CD1c-positive myeloid dendritic cell (primary cell): ENCODE results near the gene FGD3.
A peak's percentile ranks its signal among the peaks of the same experiment; 100 is the strongest.
"Not testable (repeated sequence)": the region's sequence is repeated elsewhere in the genome, so short reads cannot be mapped to it uniquely, and the experiment has no call there.

ENCODE experiments used
- DNase-seq: peaks from one replicate; pipeline ENCODE4 v3.0.0-alpha.2; 2016; ENCODE audit errors: extremely low spot score

FGD3 gene

GRCh38 chr9:92974761-92975755 lies 27.7 kb downstream of the FGD3 start:
- no peak for DNase-seq

- DNase-seq: no peak
Observed at GRCh38 chr9:92976431-92976830, 29.1 kb downstream of the FGD3 start.

- DNase-seq: no peak
Observed at GRCh38 chr9:92977279-92977678, 30.0 kb downstream of the FGD3 start.

- no peak for DNase-seq
Observed at GRCh38 chr9:92978345-92978875, 31.1 kb downstream of the FGD3 start.

- no peak for DNase-seq
Observed at GRCh38 chr9:92979283-92980056, 32.1 kb downstream of the FGD3 start.

GRCh38 chr9:92980085-92980745 lies 32.9 kb downstream of the FGD3 start:
- no peak for DNase-seq

- no peak for DNase-seq
Observed at GRCh38 chr9:92982130-92982529, 34.8 kb downstream of the FGD3 start.

GRCh38 chr9:92983984-92984589 lies 36.8 kb downstream of the FGD3 start:
- DNase-seq: no peak

GRCh38 chr9:92984976-92985375 lies 37.7 kb downstream of the FGD3 start:
- no peak for DNase-seq

- DNase-seq: peak; percentile 60
Observed at GRCh38 chr9:92986176-92987119, 39.1 kb downstream of the FGD3 start.

GRCh38 chr9:92988215-92988768 lies 41.0 kb downstream of the FGD3 start:
- DNase-seq: no peak

- DNase-seq: no peak
Observed at GRCh38 chr9:92989561-92989960, 42.2 kb downstream of the FGD3 start.

GRCh38 chr9:92990461-92990860 lies 43.1 kb downstream of the FGD3 start:
- no peak for DNase-seq

GRCh38 chr9:92992549-92992948 lies 45.2 kb downstream of the FGD3 start:
- no peak for DNase-seq

- not testable (repeated sequence) for DNase-seq
Observed at GRCh38 chr9:92998871-92999270, 51.5 kb downstream of the FGD3 start.

GRCh38 chr9:93001031-93001430 lies 53.7 kb downstream of the FGD3 start:
- no peak for DNase-seq

GRCh38 chr9:93002700-93003099 lies 55.4 kb downstream of the FGD3 start:
- DNase-seq: no peak

- DNase-seq: peak; percentile 31
Observed at GRCh38 chr9:93003552-93004407, 56.5 kb downstream of the FGD3 start.

GRCh38 chr9:93004561-93004960 lies 57.2 kb downstream of the FGD3 start:
- DNase-seq: no peak
